Fibroblast of lung (primary cell): Measurements from ENCODE around the gene DUS1L. TPM values are rescaled to one million over a fixed set of nuclear protein-coding genes. Genes with fewer than 3 reads are reported as not detected.
A peak's percentile ranks its signal among the peaks of the same experiment; 100 is the strongest.

Source experiments
- DNase-seq, 2 donors: peaks; one replicate each; pipeline versions ENCODE4 v3.0.0 to v3.0.0-alpha.2; 2010; ENCODE audit warnings: low read depth in 2 of 2
- H2AFZ ChIP-seq: 2 replicates; pipeline ENCODE4 v1.5.1; 2012; ENCODE audit warnings: low read length, control low read depth, inconsistent platforms
- H3K27ac ChIP-seq: 2 replicates; pipeline ENCODE4 v1.5.1; 2011; ENCODE audit warnings: low read length, control low read depth; ENCODE audit not compliant: insufficient read depth
- H3K27me3 ChIP-seq: 2 replicates; pipeline ENCODE4 v1.5.1; 2011; ENCODE audit warnings: mild to moderate bottlenecking, low read length; ENCODE audit not compliant: control insufficient read depth, insufficient read depth
- H3K36me3 ChIP-seq: 2 replicates; pipeline ENCODE4 v1.5.1; 2011; ENCODE audit warnings: low read length; ENCODE audit not compliant: control insufficient read depth, insufficient read depth
- H3K4me1 ChIP-seq: 2 replicates; pipeline ENCODE4 v1.5.1; 2011; ENCODE audit warnings: low read length; ENCODE audit not compliant: control insufficient read depth, insufficient read depth; ENCODE audit errors: extremely low read depth
- H3K4me2 ChIP-seq: 2 replicates; pipeline ENCODE4 v1.5.1; 2011; ENCODE audit warnings: low read length, control low read depth; ENCODE audit not compliant: insufficient read depth; ENCODE audit errors: extremely low read depth
- H3K4me3 ChIP-seq, 4 experiments: fragments of 200-600 bp in 1 of 4; sonication (generic) in 1 of 4; replicated peaks in 1 of 4; 2 replicates each; pipeline ENCODE4 v1.5.1; 2011 to 2016; ENCODE audit warnings: low read length in 4 of 4, low read depth in 3 of 4, mild to moderate bottlenecking in 3 of 4, control low read depth in 2 of 4, inconsistent platforms in 1 of 4, mixed read lengths in 1 of 4; ENCODE audit not compliant: insufficient read depth in 1 of 4; ENCODE audit errors: control extremely low read depth in 1 of 4
- H3K79me2 ChIP-seq: 2 replicates; pipeline ENCODE4 v1.5.1; 2012; ENCODE audit warnings: mild to moderate bottlenecking, low read length, inconsistent platforms; ENCODE audit not compliant: control insufficient read depth, insufficient read depth
- H3K9ac ChIP-seq: 2 replicates; pipeline ENCODE4 v1.5.1; 2011; ENCODE audit warnings: mild to moderate bottlenecking, low read length, control low read depth; ENCODE audit not compliant: insufficient read depth
- H3K9me3 ChIP-seq: 2 replicates; pipeline ENCODE4 v1.5.1; 2012; ENCODE audit warnings: low read depth, low read length; ENCODE audit not compliant: control insufficient read depth, insufficient read depth
- H4K20me1 ChIP-seq: 2 replicates; pipeline ENCODE4 v1.5.1; 2011; ENCODE audit warnings: low read length; ENCODE audit not compliant: control insufficient read depth, insufficient read depth; ENCODE audit errors: extremely low read depth
- CTCF ChIP-seq, 2 donors: IDR thresholded peaks in 1 of 2; conservative IDR thresholded peaks in 1 of 2; 1 replicate in 1 of 2; 2 replicates in 1 of 2; pipeline ENCODE4 v1.5.1; 2011 to 2012; ENCODE audit warnings: low read length in 2 of 2, control low read depth in 1 of 2, inconsistent platforms in 1 of 2, low read depth in 1 of 2, mild to moderate bottlenecking in 1 of 2
- EZH2 ChIP-seq: IDR thresholded peaks from 2 replicates; pipeline ENCODE4 v1.5.1; 2012; ENCODE audit warnings: low read length, control low read depth, mild to moderate bottlenecking; ENCODE audit errors: missing control alignments
- polyA plus RNA-seq, 2 donors: library from polyadenylated mRNA; depleted of rRNA in 1 of 2; stranded (reverse) in 1 of 2; unstranded in 1 of 2; fragments of >200 nt; gene quantifications; 2 replicates each; pipeline ENCODE4 v1.2.1, GENCODE V29; 2011 to 2012; ENCODE audit warnings: missing spikeins in 1 of 2
- total RNA-seq: library from RNA; depleted of rRNA; stranded (reverse); fragments of >200 nt; gene quantifications from 2 replicates; pipeline ENCODE4 v1.2.1, GENCODE V29; 2014

Gene DUS1L
- total and polyA plus RNA-seq, 2 donors (not counting 1 experiment from before 2014, with no cell fraction given) = 24.6 to 41.0 TPM

GRCh38 chr17:82108496-82108945 lies 42.9 kb upstream of the DUS1L start:
- peaks cover 10% of the 10 kb centered on the region for H3K4me1 ChIP-seq
- H4K20me1 ChIP-seq = no peaks in the 10 kb centered on the region
- no peak overlapping the region for H2AFZ ChIP-seq
- H3K27ac ChIP-seq = no peak overlapping the region
- no peak for DNase-seq
- TF ChIP-seq CTCF (conservative IDR thresholded peaks at IDR 0.05 in 1 of 2, IDR thresholded peaks at IDR 0.05 in 1 of 2; ENCODE audit: low read depth in 1 of 2, low read length in 2 of 2) (no peak), EZH2 (no peak)
- no peaks in the 10 kb centered on the region for H3K36me3 ChIP-seq
- no peak overlapping the region for H3K4me2 ChIP-seq
- no peaks in the 10 kb centered on the region for H3K79me2 ChIP-seq
- H3K27me3 ChIP-seq = no peaks in the 10 kb centered on the region
- H3K4me3 ChIP-seq = no peak overlapping the region
- no peaks in the 10 kb centered on the region for H3K9me3 ChIP-seq
- H3K9ac ChIP-seq = no peak overlapping the region

GRCh38 chr17:82108038-82108437 lies 42.4 kb upstream of the DUS1L start:
- Histone ChIP-seq H3K36me3 (no peaks in the 10 kb centered on the region), H3K9ac (no peak overlapping the region), H3K4me2 (no peak overlapping the region), H3K9me3 (no peaks in the 10 kb centered on the region), H2AFZ (no peak overlapping the region), H3K4me1 (peaks cover 10% of the 10 kb centered on the region), H4K20me1 (no peaks in the 10 kb centered on the region), H3K27me3 (no peaks in the 10 kb centered on the region), H3K27ac (no peak overlapping the region), H3K4me3 (no peak overlapping the region), H3K79me2 (no peaks in the 10 kb centered on the region)
- DNase-seq = no peak
- TF ChIP-seq CTCF (conservative IDR thresholded peaks at IDR 0.05 in 1 of 2, IDR thresholded peaks at IDR 0.05 in 1 of 2; ENCODE audit: low read depth in 1 of 2, low read length in 2 of 2) (no peak), EZH2 (no peak)

- no peak for DNase-seq
Measured at GRCh38 chr17:82107341-82107860, 41.8 kb upstream of the DUS1L start.

More at GRCh38 chr17:82107341-82107860, 41.8 kb upstream of the DUS1L start:
- no peak overlapping the region for H3K27ac ChIP-seq
- H3K27me3 ChIP-seq = no peaks in the 10 kb centered on the region
- no peaks in the 10 kb centered on the region for H3K36me3 ChIP-seq
- H4K20me1 ChIP-seq = no peaks in the 10 kb centered on the region
- H3K4me2 ChIP-seq = no peak overlapping the region
- H3K4me3 ChIP-seq = no peak overlapping the region
- H3K9me3 ChIP-seq = no peaks in the 10 kb centered on the region
- H3K9ac ChIP-seq = no peak overlapping the region
- H2AFZ ChIP-seq = no peak overlapping the region
- TF ChIP-seq CTCF (conservative IDR thresholded peaks at IDR 0.05 in 1 of 2, IDR thresholded peaks at IDR 0.05 in 1 of 2; ENCODE audit: low read depth in 1 of 2, low read length in 2 of 2) = peak in 1 of 2 donors; percentile 32
- TF ChIP-seq EZH2 = no peak
- no peaks in the 10 kb centered on the region for H3K79me2 ChIP-seq
- H3K4me1 ChIP-seq = peaks cover 10% of the 10 kb centered on the region
